ENCODE results near the gene LMBR1L.

DNA sequence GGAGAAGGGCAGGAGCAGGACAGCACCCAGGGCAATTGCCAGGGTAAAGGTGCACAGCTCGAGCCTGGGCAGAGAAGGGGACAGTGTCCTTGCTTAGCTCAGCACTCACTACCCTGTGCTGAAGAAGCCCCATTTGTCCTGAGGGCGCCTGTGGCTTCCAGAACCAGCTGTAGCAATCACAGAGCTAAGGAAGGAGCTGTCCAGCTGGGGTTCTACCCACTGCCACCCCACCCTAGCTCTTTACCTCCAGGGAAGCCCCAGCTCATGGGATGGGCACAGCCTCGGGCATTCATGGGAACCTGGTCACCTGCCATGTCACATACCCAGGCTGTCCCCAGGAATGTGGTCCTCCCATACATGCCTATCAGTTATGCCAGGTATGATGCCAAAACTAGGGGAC lies 5.8 kb downstream of the LMBR1L start:
- TF ChIP-seq POLR2A (IDR thresholded peaks at IDR 0.05; ENCODE audit: low read depth, low read length), result no peak
- no peak for TF ChIP-seq POLR2AphosphoS5 (IDR thresholded peaks at IDR 0.05; ENCODE audit: low read depth, low read length)

Data from GM12891 (cell line).